B cell (primary cell): ENCODE results near the gene THAP11. TPM values are rescaled to one million over a fixed set of nuclear protein-coding genes. Genes with fewer than 3 reads are reported as not detected.

ENCODE experiments used
- ATAC-seq: fragments of 200-7000 bp; cut with Tn5 transposase; one replicate; pipeline ENCODE4 v1.10.0; 2021; ENCODE audit warnings: low read depth, mild to moderate bottlenecking, moderate number of reproducible peaks, moderate library complexity
- CTCF ChIA-PET: fragments of 350-600 bp; sonication (Branson Sonifier 250); formaldehyde crosslinking; loops from one replicate; lab custom pipeline; 2021; ENCODE audit warnings: antibody characterized with exemption, inconsistent platforms; lab: Charles Lee
- POLR2A ChIA-PET: fragments of 350-600 bp; sonication (Branson Sonifier 250); formaldehyde crosslinking; loops from one replicate; lab custom pipeline; 2021; ENCODE audit warnings: antibody characterized with exemption; lab: Charles Lee
- DNase-seq: peaks from one replicate; pipeline ENCODE4 v3.0.0; 2013
- H2AFZ ChIP-seq: 2 replicates; pipeline ENCODE4 v1.6.1; 2012; ENCODE audit warnings: mild to moderate bottlenecking, low read depth, low read length; ENCODE audit not compliant: insufficient read depth, poor library complexity, severe bottlenecking
- H3K27ac ChIP-seq, 2 donors: 1 replicate in 1 of 2; 2 replicates in 1 of 2; pipeline ENCODE4 v1.5.1; 2012 to 2013; ENCODE audit warnings: low read length in 2 of 2, mild to moderate bottlenecking in 2 of 2, moderate library complexity in 1 of 2
- H3K27me3 ChIP-seq, 4 experiments: fragments of 200-600 bp in 1 of 4; sonication (generic) in 1 of 4; replicated peaks in 1 of 4; 1 replicate in 2 of 4; 2 replicates in 2 of 4; pipeline versions ENCODE4 v1.6.1 to v1.7.0; 2013 to 2016; ENCODE audit warnings: low read length in 3 of 4, mild to moderate bottlenecking in 2 of 4, mixed read lengths in 1 of 4, moderate library complexity in 1 of 4; ENCODE audit not compliant: insufficient read depth in 4 of 4, control insufficient read depth in 3 of 4; ENCODE audit errors: control extremely low read depth in 1 of 4
- H3K36me3 ChIP-seq, 2 experiments: replicated peaks in 1 of 2; 1 replicate in 1 of 2; 2 replicates in 1 of 2; pipeline versions ENCODE4 v1.6.1 to v1.7.1; 2013; ENCODE audit warnings: low read length in 1 of 2; ENCODE audit not compliant: insufficient read depth in 2 of 2, control insufficient read depth in 1 of 2; ENCODE audit errors: control extremely low read depth in 1 of 2, extremely low read depth in 1 of 2
- H3K4me1 ChIP-seq, 2 donors: fragments of 200-600 bp in 1 of 2; sonication (generic) in 1 of 2; 1 replicate in 1 of 2; 2 replicates in 1 of 2; pipeline versions ENCODE4 v1.5.1 to v1.6.1; 2013 to 2017; ENCODE audit warnings: low read length in 2 of 2; ENCODE audit not compliant: control insufficient read depth in 2 of 2, insufficient read depth in 2 of 2
- H3K4me2 ChIP-seq: replicated peaks from 2 replicates; pipeline ENCODE3; 2012; ENCODE audit warnings: mild to moderate bottlenecking, low read depth, low read length; ENCODE audit not compliant: poor library complexity, severe bottlenecking
- H3K4me3 ChIP-seq, 5 experiments: fragments of 200-600 bp in 1 of 5; sonication (generic) in 1 of 5; 1 replicate in 3 of 5; 2 replicates in 2 of 5; pipeline versions ENCODE4 v1.5.1 to v1.7.0; 2011 to 2016; ENCODE audit warnings: low read length in 4 of 5, mild to moderate bottlenecking in 4 of 5, low read depth in 2 of 5, control low read depth in 1 of 5, moderate library complexity in 1 of 5; ENCODE audit not compliant: insufficient read depth in 1 of 5; ENCODE audit errors: control extremely low read depth in 1 of 5, extremely low read depth in 1 of 5
- H3K79me2 ChIP-seq: fragments of 200-600 bp; sonication (generic); one replicate; pipeline ENCODE4 v1.6.0; 2016; ENCODE audit warnings: low read length; ENCODE audit not compliant: control insufficient read depth, insufficient read depth
- H3K9ac ChIP-seq: fragments of 200-600 bp; sonication (generic); 2 replicates; pipeline ENCODE4 v1.6.1; 2017; ENCODE audit warnings: mild to moderate bottlenecking, low read length, moderate library complexity
- H3K9me3 ChIP-seq, 3 donors: one replicate each; pipeline versions ENCODE4 v1.6.1 to v1.7.1; 2013; ENCODE audit warnings: low read length in 2 of 3; ENCODE audit not compliant: control insufficient read depth in 2 of 3, insufficient read depth in 1 of 3; ENCODE audit errors: control extremely low read depth in 1 of 3
- H4K20me1 ChIP-seq: 2 replicates; pipeline ENCODE4 v1.6.0; 2012; ENCODE audit warnings: mild to moderate bottlenecking, low read length; ENCODE audit not compliant: insufficient read depth, control insufficient read depth, poor library complexity, severe bottlenecking
- H3K27ac Mint-ChIP-seq: one replicate; pipeline ENCODE4 v1.8.0; 2021; ENCODE audit warnings: mixed read lengths
- H3K27me3 Mint-ChIP-seq: one replicate; pipeline ENCODE4 v1.8.0; 2021; ENCODE audit warnings: mixed read lengths
- H3K4me1 Mint-ChIP-seq: one replicate; pipeline ENCODE4 v1.8.0; 2021; ENCODE audit warnings: mixed read lengths
- H3K4me3 Mint-ChIP-seq: one replicate; pipeline ENCODE4 v1.8.0; 2021; ENCODE audit warnings: mixed read lengths
- H3K9me3 Mint-ChIP-seq: one replicate; pipeline ENCODE4 v1.8.0; 2022; ENCODE audit warnings: mixed read lengths; ENCODE audit not compliant: insufficient read depth
- CTCF ChIP-seq: fragments of 200-600 bp; IDR thresholded peaks from one replicate; pipeline ENCODE4 v1.8.0; 2022; ENCODE audit warnings: antibody characterized with exemption, mild to moderate bottlenecking
- EZH2 ChIP-seq: IDR thresholded peaks from 2 replicates; pipeline ENCODE4 v1.6.1; 2012; ENCODE audit warnings: borderline replicate concordance, low read depth, mild to moderate bottlenecking, moderate library complexity, low read length; ENCODE audit not compliant: insufficient read depth, poor library complexity, severe bottlenecking
- WGBS: methylation state at CpG from one replicate; pipeline ENCODE4 v1.1.5; 2013; ENCODE audit warnings: missing lambda C conversion rate; ENCODE audit not compliant: insufficient coverage; 5-methylcytosine and 5-hydroxymethylcytosine counted together
- intact Hi-C: fragments of 100-400 bp; cut with micrococcal nuclease; formaldehyde crosslinking; loops from one replicate; pipeline ENCODE4 v1.10.0; 2022
- polyA plus RNA-seq: library from polyadenylated mRNA; depleted of rRNA; stranded (reverse); fragments of >200 nt; gene quantifications from 2 replicates; pipeline ENCODE4 v1.2.3, GENCODE V29; 2012
- total RNA-seq, 2 donors: library from RNA; stranded (reverse); fragments of 120-200 nt in 1 of 2; gene quantifications; 1 replicate in 1 of 2; 2 replicates in 1 of 2; pipeline versions ENCODE4 v1.2.3 to v1.2.4, GENCODE V29; 2013 to 2022

Gene THAP11
- total and polyA plus RNA-seq, 2 donors (not counting 1 experiment from before 2014, with no cell fraction given): 24.4 to 42.7 TPM

GRCh38 chr16:67860589-67861398 lies 18.7 kb downstream of the THAP11 start:
- ATAC-seq (no peak), DNase-seq (no peak)
- Histone ChIP-seq H3K79me2 (peaks cover 83% of the 10 kb centered on the region), H3K4me1 (no peaks in the 10 kb centered on the region), H3K36me3 (peaks cover 0 to 24% of the 10 kb centered on the region in 2 experiments), H3K4me3 (no peak overlapping the region), H3K27ac (no peak overlapping the region), H4K20me1 (peaks cover 57% of the 10 kb centered on the region), H3K9me3 (no peaks in the 10 kb centered on the region), H2AFZ (no peak overlapping the region), H3K4me2 (no peak overlapping the region), H3K9ac (no peak overlapping the region), H3K27me3 (no peaks in the 10 kb centered on the region)
- H3K27ac Mint-ChIP-seq: peak overlapping the region; percentile 15
- peaks cover 24% of the 10 kb centered on the region for H3K4me1 Mint-ChIP-seq
- no peak overlapping the region for H3K4me3 Mint-ChIP-seq
- intact Hi-C loops: no loop called here
- WGBS: 95% methylated on average over 5 of the region's 8 CpGs
- H3K9me3 Mint-ChIP-seq: no peaks in the 10 kb centered on the region
- ChIA-PET POLR2A (no interaction called here), CTCF (interaction anchor here (0.9 to 2.5 kb wide), 2 partner anchors 9 to 23 kb away, joined by 3 to 15 read pairs; partner anchors contain the start of gene NRN1L)
- TF ChIP-seq CTCF: no peak
- no peak for TF ChIP-seq EZH2
- H3K27me3 Mint-ChIP-seq: no peaks in the 10 kb centered on the region

GRCh38 chr16:67861877-67862276 lies 19.8 kb downstream of the THAP11 start:
- intact Hi-C loops: no loop called here
- Mint-ChIP-seq H3K9me3 (no peaks in the 10 kb centered on the region), H3K27me3 (no peaks in the 10 kb centered on the region), H3K27ac (no peak overlapping the region), H3K4me1 (peaks cover 21% of the 10 kb centered on the region), H3K4me3 (no peak overlapping the region)
- no peak for DNase-seq
- Histone ChIP-seq H4K20me1 (peaks cover 47% of the 10 kb centered on the region), H3K36me3 (peaks cover 0 to 28% of the 10 kb centered on the region in 2 experiments), H3K79me2 (peaks cover 75% of the 10 kb centered on the region), H3K4me1 (no peaks in the 10 kb centered on the region), H3K9ac (no peak overlapping the region), H3K9me3 (no peaks in the 10 kb centered on the region), H3K27me3 (no peaks in the 10 kb centered on the region), H3K4me2 (no peak overlapping the region), H2AFZ (no peak overlapping the region), H3K27ac (no peak overlapping the region), H3K4me3 (no peak overlapping the region)
- no peak for ATAC-seq
- POLR2A ChIA-PET: no interaction called here
- TF ChIP-seq CTCF: no peak
- TF ChIP-seq EZH2: no peak
- CTCF ChIA-PET: interaction anchor here (0.5 to 3.0 kb wide), 4 partner anchors 13 to 189 kb away, joined by 3 to 23 read pairs (median 10); partner anchors contain the start of gene NRN1L
- 93% methylated on average over 6 of the region's 6 CpGs for WGBS
